Stimulated activated CD8-positive, alpha-beta memory T cell treated with anti-CD3 and anti-CD28 coated beads, Interleukin-15, amount 100 ng/mL, for 4 hours (primary cell): Measurements from ENCODE around the gene ODF2.
"Not testable (repeated sequence)": the region's sequence is repeated elsewhere in the genome, so short reads cannot be mapped to it uniquely, and the experiment has no call there.

ENCODE experiments used
- DNase-seq, 2 donors: peaks; one replicate each; pipeline ENCODE4 v3.0.0-alpha.2; 2020; ENCODE audit warnings: low read depth in 2 of 2

Gene ODF2

DNA sequence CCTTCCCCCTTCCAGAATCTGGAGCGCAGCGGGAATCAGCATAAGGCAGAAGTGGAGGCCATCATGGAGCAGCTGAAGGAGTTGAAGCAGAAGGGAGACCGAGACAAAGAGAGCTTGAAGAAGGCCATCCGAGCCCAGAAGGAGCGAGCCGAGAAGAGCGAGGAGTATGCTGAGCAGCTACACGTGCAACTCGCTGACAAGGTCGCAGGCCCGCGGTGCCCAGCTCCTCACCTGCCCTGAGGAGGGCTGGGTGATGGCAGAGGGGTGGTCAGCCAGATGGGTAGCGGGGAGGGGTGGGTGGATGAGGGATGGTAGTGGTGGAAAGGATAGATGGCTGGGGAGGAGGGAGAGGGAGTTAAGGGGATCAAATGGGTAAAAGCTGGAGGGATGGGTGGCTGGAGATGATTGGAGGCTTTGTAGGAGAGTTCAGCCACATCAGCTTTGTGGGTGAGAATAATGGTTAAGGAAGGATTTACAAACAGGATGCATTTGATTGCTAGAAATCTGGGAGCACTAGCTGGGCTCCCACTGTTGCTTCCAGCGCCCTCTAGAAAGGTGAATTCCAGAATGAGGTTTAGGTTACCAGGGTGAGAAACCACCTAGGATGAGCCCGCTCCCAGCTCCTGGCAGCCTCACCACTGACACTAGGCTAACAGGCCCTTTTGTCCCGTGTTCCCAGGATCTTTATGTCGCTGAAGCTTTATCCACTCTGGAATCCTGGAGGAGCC, 29.0 kb downstream of the ODF2 start:
- DNase-seq, result no peak

DNA sequence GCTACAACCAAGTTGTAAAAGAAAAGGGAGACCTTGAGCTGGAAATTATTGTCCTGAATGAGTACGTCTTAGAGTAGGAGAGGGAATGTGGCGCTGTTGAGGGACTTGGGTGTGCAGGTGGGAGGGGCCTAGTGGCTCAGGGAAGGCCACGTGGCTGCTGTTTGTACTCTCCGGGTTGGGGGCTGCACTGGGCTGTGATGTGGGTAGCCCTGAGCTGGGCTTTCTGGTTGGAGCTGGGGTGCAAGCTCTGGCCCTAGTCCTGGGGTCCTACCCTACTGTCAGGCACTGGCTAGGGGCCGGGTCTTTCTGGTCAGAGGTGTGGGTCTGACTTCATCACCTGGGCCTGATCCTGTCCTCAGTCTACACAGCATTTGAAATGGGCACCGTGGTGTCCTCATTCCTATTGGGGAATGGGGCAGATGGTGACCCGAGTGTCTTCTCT, 29.6 kb downstream of the ODF2 start:
- no peak for DNase-seq

DNA sequence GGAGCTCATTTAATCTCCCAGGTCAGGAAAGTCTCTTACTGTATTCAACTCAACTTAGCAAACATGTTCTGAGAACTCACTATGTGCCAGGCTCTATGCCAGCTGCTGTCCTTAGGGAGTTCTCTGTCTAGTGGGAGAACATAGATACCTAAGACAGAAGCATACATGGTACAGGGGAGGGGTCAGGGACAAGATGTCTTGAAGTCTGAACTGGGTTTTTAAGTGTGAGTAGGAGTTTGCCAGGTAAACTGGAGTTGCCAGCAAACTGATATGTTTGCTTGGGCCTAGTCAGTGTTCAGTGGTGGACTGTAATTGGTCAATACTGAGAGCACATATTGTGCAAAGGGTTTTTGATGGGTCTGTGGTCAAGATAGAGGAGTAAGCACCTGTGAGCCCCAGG, 30.4 kb downstream of the ODF2 start:
- no peak for DNase-seq

DNA sequence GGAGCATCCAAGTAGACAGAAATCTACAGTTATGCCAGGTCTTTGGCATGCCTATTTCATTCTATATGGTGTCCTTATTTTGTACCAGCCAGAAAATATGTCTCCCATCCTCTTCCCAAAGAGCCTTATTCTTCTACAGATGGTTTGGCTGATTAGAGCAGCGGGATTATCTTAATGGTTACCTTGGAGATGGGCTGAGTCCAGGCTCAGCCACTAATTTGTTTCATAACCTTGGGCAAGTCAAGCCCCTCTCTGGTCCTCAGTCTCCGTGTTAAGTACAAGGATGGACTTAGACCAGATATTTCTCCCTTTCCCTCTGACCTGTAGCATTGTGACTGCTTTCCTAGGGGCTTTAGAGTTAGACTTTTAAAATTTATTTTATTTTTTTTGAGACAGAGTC, 37.6 kb downstream of the ODF2 start:
- DNase-seq, result no peak

DNA sequence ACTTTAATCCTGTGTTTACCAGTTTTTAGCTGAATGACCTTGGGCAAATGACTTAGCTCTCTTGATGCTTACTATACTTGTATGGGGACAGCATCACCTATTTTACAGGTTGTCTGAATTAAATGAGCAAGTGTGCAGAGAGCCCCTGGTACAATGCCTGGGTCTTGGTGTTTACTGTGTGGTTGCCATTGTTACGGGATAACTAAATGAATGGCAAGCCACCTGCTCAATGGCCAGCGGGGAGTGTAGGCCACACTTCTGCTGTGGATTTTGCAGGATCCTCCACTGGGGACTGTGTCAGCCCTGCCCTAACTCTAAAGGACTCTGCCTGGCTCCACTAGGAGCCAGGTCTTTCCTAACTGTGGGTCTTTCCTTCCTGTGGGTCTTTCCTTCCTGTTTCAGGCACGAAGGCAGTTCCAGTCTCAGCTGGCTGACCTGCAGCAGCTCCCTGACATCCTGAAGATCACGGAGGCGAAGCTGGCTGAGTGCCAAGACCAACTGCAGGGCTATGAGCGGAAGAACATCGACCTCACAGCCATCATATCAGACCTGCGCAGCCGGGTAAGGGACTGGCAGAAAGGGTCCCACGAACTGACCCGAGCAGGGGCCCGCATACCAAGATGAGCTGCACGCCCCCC, 38.4 kb downstream of the ODF2 start:
- DNase-seq, result no peak

DNA sequence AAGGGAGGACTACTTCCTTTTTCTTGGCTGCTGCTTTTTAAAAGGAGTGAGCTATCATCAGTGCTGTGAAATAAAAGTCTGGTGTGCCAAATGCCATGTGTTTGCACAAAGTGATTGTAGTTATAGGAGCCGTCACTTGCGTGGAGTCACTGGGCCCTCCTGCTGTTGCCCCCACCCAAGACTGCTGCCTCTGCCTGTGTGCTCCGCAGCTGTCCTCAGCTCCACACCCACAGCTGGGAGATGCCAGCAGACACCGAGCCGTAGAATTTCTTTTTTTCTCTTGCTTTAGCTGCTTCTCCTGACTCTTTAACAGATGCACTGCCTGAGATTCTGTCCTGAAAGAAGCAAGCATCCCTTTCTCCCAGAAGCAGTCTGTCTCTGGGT, 38.9 kb downstream of the ODF2 start:
- no peak for DNase-seq

DNA sequence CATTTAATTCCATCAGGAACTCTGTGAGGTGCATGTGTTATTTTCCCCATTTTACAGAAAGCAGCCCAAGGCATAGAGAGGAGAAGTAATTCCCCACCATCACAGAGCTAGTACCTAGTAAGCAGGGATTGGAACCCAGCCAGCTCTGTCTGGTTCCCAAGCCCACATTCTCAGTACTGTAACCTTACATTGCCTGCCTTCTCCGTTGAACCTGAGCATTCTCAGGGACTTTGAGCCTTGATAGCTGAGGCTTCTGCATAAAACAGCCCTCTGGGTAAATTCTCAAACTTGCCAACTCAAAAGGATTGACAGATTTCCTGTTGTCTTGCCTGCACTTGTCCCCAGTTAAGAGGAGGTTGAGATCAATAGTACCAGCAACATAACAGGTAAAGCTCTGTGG, 39.5 kb downstream of the ODF2 start:
- DNase-seq, result no peak

DNA sequence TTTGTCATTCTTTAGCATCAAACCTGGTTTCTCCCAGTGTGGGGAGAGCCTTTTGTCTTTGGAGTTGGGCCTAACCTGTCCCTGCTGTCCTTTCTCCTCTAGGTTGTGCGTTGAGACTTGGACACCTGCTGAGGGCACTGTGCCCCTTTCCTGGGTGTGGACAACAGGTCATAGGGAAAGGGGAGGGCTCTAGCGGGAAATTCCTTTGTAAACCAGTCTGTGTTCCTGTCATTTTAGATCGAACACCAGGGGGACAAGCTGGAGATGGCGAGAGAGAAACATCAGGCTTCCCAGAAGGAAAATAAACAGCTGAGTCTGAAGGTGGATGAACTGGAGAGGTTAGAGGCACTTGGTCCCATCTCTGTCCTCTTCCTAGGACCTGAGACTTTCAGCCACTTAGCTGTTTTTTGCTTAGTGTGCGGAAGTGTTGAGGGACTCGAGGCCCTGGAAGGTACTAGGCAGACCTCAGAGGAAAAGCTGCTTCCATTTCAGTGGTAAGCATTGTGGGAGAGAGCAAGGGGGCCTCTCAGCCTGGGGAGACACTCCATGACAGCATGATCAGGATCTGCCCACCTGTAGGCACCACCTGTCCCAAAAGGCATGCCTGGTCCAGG, 40.1 kb downstream of the ODF2 start:
- no peak for DNase-seq

DNA sequence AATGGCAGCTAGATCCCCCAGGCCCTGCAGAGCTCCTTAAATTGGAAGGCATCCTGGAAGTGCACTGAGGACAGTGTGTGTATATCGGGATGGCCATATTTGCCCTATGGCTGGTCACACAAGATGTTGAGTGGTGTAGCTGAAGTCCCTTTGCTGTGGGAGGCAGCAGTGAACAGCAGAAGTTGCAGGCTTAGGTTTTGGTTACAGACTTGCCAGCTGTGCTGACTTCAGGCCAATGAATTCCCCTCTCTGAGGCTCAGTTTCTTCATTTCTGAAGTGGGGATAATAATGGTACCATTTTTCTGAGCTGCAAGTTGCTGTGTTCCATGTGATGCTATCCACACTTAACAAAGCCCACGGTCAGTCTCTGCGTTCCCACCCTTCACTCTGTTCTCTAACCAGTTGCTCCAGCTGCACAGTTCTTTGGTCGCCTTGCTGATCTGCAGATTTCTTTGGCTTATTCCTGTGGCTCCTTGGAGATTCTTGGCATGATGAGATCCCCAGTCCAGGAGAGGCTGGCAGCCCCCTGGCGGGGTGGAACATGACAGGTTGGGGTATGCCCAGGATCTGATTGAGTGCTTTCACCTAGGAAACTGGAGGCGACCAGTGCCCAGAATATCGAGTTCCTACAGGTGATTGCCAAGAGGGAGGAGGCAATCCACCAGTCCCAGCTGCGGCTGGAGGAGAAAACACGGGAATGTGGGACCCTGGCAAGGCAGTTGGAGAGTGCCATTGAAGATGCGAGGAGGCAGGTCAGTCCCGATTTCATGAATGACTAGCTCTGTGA, 42.2 kb downstream of the ODF2 start:
- DNase-seq, result no peak

DNA sequence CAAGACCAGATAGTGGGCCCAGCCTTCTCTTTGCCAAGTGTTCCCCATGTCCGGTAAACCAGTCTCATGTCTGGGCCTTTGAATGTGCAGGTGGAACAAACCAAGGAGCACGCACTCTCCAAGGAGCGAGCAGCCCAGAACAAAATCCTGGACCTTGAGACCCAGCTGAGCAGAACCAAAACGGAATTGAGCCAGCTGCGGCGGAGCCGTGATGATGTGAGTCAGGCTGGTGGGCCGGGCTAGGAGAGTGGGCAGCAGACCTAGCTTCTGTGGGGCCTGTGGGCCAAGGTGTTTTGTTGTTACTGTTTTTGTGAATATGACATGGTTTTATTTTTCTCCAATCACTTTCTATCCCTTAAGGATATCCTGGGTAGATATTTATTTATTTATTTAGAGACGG, 43.1 kb downstream of the ODF2 start:
- DNase-seq, result no peak

DNA sequence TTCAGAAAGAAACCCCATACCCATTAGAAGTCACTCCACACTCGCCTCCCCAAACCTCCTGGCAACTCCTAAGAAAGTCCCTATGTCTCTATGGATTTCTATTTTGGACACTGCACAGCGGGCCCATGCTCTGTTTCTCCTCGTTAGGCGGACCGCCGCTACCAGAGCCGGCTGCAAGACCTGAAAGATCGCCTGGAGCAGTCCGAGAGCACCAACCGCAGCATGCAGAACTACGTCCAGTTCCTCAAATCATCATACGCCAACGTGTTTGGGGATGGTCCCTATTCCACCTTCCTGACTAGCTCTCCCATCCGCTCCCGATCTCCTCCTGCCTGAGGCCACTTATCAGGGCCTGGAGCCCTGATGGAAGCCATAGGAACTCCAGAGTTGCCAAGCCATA, 44.1 kb downstream of the ODF2 start:
- no peak for DNase-seq

DNA sequence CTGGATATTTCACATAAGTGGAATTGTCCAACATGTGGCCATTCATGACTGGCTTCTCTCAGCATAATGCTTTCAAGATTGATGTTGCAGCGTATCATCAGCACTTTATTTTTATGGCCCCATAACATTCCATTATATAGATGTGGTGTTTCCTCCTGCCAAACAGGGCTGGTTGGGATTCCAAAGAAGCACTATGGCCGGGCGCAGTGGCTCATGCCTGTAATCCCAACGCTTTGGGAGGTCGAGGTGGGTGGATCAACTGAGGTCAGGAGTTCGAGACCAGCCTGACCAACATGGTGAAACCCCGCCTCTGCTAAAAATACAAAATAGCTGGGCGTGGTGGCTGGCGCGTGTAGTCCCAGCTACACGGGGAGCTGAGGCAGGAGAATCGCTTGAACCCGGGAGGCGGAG, 47.6 kb downstream of the ODF2 start:
- DNase-seq, result not testable (repeated sequence)

DNA sequence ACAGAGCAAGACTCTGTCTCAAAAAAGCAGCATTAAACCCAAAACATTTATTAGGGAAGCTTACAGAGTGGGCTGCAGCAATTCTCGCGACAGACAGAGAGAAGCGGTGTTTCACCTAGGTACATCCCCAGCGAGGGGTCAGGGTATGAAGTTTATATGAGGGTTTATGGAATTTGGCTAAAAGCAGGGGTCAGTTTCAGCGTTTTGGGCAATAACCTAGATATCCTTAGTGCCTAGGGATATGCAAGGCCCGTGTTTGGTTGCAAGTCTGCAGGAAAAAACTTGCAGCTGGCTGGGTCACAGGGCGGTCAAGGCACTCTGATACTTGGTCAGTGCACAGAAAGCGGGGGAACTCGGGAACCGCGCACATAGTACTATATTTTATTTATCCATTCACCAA, 48.1 kb downstream of the ODF2 start:
- DNase-seq, result no peak

DNA sequence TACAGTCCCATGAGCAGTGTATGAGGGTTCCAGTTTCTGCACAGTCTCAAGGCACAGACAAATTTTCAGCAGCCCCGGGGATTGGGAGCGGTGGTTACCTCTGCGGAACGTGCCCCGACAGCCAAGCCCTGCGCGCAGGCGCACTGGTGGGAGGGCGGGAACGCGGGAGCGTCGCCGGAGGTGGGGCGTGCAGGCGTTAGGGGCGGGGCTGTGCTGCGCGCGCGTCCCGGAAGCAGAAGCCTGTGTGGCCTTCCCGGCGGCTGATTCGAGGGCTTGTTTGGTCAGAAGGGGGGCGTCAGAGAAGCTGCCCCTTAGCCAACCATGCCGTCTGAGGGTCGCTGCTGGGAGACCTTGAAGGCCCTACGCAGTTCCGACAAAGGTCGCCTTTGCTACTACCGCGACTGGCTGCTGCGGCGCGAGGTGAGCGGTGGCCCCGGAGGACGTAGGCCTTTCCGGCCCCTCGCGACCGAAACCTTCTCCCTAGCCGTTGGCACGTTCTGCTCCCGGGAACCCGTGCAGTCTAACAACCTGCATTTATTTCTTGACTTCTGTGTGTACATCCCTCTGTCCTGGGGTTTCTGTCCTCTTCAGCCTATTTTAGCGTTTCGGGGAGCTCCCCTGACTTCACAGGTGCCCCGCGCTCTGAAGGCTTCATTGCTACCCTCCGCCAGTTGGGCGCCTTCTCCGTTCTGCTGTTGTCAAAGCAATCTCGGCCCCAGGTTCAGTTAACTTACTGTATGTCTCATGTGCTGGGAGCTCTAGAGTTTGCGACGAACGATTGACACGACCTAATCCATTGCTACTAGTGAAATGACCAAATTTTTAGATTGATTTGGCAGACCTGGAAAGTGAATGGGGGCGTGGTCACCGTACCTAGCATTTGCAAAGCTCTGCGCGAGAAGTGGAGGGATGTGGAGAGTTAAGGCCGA, 48.9 kb downstream of the ODF2 start, which contains the start of gene GLE1:
TSS of gene GLE1 (plus strand) at position 235 of the 929 bp plus-strand sequence. CDS start at position 322, 87 bp downstream.
- peak; percentile 90 to 91 for DNase-seq

DNA sequence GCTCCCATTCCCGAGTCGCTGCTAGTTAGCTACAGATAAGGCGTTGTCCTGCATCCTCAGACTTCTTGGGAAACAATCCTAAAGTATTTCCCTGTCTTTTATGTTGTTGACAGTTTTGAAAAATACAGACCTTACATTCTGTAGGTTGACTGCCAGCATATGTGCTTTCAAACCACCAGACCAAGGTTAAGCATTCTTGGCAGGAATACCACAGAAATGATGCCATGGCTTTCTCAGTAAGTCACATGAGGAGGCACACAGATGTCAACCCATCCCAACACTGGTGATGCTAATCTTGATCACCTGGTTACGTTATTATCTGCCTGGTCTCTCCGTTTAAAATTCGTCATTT, 49.6 kb downstream of the ODF2 start:
- DNase-seq, result no peak

DNA sequence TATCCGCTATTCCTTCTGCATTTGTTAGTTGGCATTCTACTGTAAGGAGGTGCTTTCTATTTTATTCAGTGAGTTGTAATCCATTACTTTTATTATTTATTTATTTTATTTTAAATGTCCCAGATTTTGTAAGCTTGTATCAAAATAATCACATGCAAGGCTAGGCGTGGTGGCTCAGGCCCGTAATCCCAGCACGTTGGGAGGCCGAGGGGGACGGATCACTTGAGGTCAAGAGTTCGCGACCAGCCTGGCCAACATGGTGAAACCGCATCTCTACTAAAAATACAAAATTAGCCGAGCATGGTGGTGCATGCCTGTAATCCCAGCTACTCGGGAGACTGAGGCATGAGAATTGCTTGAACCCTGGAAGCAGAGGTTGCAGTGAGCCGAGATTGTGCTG, 50.1 kb downstream of the ODF2 start:
- not testable (repeated sequence) for DNase-seq

DNA sequence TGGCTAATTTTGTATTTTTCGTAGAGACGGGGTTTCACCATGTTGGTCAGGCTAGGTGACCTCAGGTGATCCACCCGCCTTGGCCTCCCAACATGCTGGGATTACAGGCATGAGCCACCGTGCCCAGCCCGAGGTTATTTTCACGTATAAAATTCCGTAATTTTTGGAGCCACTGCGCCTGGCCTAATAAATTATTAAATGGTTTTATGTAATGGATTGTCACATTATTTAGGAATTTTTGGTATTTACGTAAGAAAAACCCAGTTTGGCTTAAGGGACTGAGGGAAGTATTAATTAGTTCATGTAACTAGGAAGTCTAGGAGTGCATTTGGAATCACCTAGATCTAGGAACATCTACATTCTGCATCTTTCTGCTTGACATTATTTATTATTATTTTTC, 57.0 kb downstream of the ODF2 start:
- no peak for DNase-seq

DNA sequence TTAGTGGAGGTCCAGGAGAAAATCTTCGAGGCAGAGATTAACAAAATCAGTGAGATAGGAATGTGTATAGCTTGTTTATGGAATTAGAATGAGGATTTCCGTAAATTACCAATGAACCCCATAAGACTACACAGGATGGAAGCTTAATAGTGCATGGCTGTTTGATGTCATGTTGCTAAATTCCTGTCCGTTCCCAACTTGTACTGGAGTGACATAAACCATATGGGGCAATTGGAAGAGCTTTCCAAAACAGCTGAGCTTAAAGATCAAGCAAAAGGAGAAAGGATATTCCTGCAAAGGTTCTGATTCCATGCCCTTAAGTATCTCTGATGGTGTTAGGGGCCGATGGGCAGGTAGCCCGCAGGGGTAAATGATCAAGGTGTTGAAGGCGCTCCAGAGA, 66.2 kb downstream of the ODF2 start:
- DNase-seq, result no peak

DNA sequence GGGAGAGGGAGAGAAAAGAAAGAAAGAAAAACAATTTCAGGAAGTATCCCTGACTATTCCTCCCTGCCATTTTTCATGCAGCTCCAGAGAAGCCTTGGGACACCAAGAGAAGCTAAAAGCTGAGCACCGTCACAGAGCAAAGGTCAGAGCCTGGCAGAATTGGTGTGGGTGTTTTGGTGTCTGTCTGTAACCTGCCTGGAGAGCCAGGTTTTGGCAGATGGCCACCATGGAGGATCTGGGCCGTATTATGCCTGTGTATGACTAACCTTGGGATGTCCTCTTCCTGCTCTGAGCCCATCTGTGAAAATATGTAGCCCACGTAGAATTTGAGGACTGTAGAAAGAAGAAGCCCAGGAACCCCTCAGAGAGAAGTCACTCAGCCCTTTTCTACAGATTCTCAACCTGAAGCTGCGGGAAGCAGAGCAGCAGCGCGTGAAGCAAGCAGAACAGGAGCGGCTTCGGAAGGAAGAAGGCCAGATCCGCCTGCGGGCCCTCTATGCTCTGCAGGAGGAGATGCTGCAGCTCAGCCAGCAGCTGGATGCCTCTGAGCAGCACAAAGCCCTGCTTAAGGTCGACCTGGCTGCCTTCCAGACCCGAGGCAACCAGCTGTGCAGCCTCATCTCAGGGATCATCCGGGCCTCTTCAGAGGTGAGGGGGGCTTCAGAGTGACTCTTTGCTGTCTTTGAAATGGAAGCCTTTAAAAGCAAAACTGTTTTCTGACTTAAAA, 67.6 kb downstream of the ODF2 start:
- DNase-seq, result no peak

DNA sequence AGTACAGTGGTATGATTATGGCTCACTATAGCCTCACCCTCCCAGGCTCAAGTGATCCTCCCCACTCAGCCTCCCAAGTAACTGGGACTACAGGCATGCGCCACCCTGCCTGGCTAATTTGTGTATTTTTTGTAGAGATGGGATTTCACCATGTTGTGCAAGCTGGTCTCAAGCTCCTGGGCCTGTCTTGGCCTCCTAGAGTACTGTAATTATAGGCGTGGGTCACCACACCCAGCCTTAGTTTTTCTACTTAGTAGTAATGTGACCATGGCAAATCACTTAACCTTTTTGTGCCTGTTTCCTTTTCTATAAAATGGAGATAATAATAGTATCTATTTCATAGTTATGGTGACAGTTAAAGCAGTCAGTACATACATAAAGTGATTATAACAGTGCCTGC, 70.9 kb downstream of the ODF2 start:
- no peak for DNase-seq
